ENCODE data around the gene ANO6.

- TF ChIP-seq, protein P1, sequence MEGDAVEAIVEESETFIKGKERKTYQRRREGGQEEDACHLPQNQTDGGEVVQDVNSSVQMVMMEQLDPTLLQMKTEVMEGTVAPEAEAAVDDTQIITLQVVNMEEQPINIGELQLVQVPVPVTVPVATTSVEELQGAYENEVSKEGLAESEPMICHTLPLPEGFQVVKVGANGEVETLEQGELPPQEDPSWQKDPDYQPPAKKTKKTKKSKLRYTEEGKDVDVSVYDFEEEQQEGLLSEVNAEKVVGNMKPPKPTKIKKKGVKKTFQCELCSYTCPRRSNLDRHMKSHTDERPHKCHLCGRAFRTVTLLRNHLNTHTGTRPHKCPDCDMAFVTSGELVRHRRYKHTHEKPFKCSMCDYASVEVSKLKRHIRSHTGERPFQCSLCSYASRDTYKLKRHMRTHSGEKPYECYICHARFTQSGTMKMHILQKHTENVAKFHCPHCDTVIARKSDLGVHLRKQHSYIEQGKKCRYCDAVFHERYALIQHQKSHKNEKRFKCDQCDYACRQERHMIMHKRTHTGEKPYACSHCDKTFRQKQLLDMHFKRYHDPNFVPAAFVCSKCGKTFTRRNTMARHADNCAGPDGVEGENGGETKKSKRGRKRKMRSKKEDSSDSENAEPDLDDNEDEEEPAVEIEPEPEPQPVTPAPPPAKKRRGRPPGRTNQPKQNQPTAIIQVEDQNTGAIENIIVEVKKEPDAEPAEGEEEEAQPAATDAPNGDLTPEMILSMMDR (IDR thresholded peaks at IDR 0.05) = no peak
- TF ChIP-seq EZH2 (IDR thresholded peaks at IDR 0.05; ENCODE audit: borderline replicate concordance, insufficient read depth, low read depth, low read length, poor library complexity, severe bottlenecking) = no peak
Observed at GRCh38 chr12:45473636-45474035, 257.7 kb downstream of the ANO6 start.

Data from B cell (primary cell).